Endothelial cell of umbilical vein (primary cell): ENCODE data around the gene ZNF385B. TPM values are rescaled to one million over a fixed set of nuclear protein-coding genes. Genes with fewer than 3 reads are reported as not detected.

Experiments used
- BruUV-seq: library from RNA; stranded (reverse); fragments of 400-500 nt; replicated peaks from 2 replicates; lab custom pipeline; 2021; lab: Mats Ljungman, UMichigan
- CTCF ChIA-PET: fragments of 300-600, 350-600 bp; sonication (Branson Sonifier 250); formaldehyde crosslinking; loops from one replicate; lab custom pipeline; 2021; ENCODE audit warnings: antibody characterized with exemption, inconsistent platforms; lab: Charles Lee
- POLR2A ChIA-PET: fragments of 300-600, 350-600 bp; sonication (Branson Sonifier 250); formaldehyde crosslinking; loops from one replicate; lab custom pipeline; 2021; ENCODE audit warnings: antibody characterized with exemption, inconsistent platforms; lab: Charles Lee
- DNase-seq: peaks from one replicate; pipeline ENCODE4 v3.0.0-alpha.2; 2011; ENCODE audit warnings: low read depth, low spot score
- FAIRE-seq: peaks from 2 replicates; lab custom pipeline; 2011; peaks lifted over from hg19 to GRCh38; lab: Jason Lieb, UNC
- H2AFZ ChIP-seq: 2 replicates; pipeline ENCODE4 v1.6.0; 2012; ENCODE audit warnings: low read depth, low read length, control low read depth, inconsistent platforms
- H3K27ac ChIP-seq: 2 replicates; pipeline ENCODE4 v1.5.1; 2011; ENCODE audit warnings: low read depth, mild to moderate bottlenecking, control low read depth, low read length, moderate library complexity; ENCODE audit not compliant: insufficient read depth
- H3K27me3 ChIP-seq, 2 experiments: 2 replicates each; pipeline versions ENCODE4 v1.6.0 to v1.6.1; 2011; ENCODE audit warnings: low read length in 2 of 2, mixed read lengths in 1 of 2; ENCODE audit not compliant: control insufficient read depth in 2 of 2, insufficient read depth in 2 of 2
- H3K36me3 ChIP-seq, 2 experiments: 2 replicates in 1 of 2; 3 replicates in 1 of 2; pipeline ENCODE4 v1.5.1; 2011; ENCODE audit warnings: low read length in 2 of 2, mild to moderate bottlenecking in 1 of 2, moderate library complexity in 1 of 2; ENCODE audit not compliant: control insufficient read depth in 2 of 2, insufficient read depth in 2 of 2; ENCODE audit errors: extremely low read depth in 1 of 2
- H3K4me1 ChIP-seq: 3 replicates; pipeline ENCODE4 v1.5.1; 2011; ENCODE audit warnings: mild to moderate bottlenecking, low read length; ENCODE audit not compliant: control insufficient read depth, insufficient read depth; ENCODE audit errors: extremely low read depth
- H3K4me2 ChIP-seq: 2 replicates; pipeline ENCODE4 v1.6.1; 2011; ENCODE audit warnings: low read length, control low read depth, mixed read lengths; ENCODE audit not compliant: insufficient read depth
- H3K4me3 ChIP-seq, 3 experiments: fragments of 200-600 bp in 1 of 3; sonication (generic), shearing (Covaris generic) in 1 of 3; replicated peaks in 1 of 3; 2 replicates each; pipeline ENCODE4 v1.5.1; 2011 to 2016; ENCODE audit warnings: control low read depth in 3 of 3, low read length in 3 of 3, mild to moderate bottlenecking in 2 of 3, inconsistent platforms in 1 of 3, low read depth in 1 of 3, moderate library complexity in 1 of 3; ENCODE audit not compliant: insufficient read depth in 1 of 3
- H3K79me2 ChIP-seq: 2 replicates; pipeline ENCODE4 v1.6.0; 2012; ENCODE audit warnings: low read length, inconsistent platforms; ENCODE audit not compliant: control insufficient read depth, insufficient read depth
- H3K9ac ChIP-seq: replicated peaks from 2 replicates; pipeline ENCODE3; 2011; ENCODE audit warnings: low read length, control low read depth; ENCODE audit not compliant: insufficient read depth; ENCODE audit errors: extremely low read depth
- H3K9me1 ChIP-seq: replicated peaks from 3 replicates; pipeline ENCODE4 v1.6.0; 2011; ENCODE audit warnings: mild to moderate bottlenecking, low read length; ENCODE audit not compliant: control insufficient read depth, insufficient read depth; ENCODE audit errors: extremely low read depth
- H3K9me3 ChIP-seq: replicated peaks from 2 replicates; pipeline ENCODE4 v1.5.1; 2012; ENCODE audit warnings: low read length, inconsistent platforms; ENCODE audit not compliant: control insufficient read depth, insufficient read depth
- H4K20me1 ChIP-seq: replicated peaks from 2 replicates; pipeline ENCODE3; 2011; ENCODE audit warnings: mild to moderate bottlenecking, low read length; ENCODE audit not compliant: control insufficient read depth, insufficient read depth; ENCODE audit errors: extremely low read depth
- CTCF ChIP-seq, 2 donors: IDR thresholded peaks; 1 replicate in 1 of 2; 2 replicates in 1 of 2; pipeline ENCODE4 v1.5.1; 2011; ENCODE audit warnings: low read length in 2 of 2, mild to moderate bottlenecking in 2 of 2, moderate library complexity in 2 of 2, control low read depth in 1 of 2, inconsistent platforms in 1 of 2, low read depth in 1 of 2; ENCODE audit not compliant: insufficient read depth in 1 of 2; ENCODE audit errors: extremely low read depth in 1 of 2
- EZH2 ChIP-seq: IDR thresholded peaks from 2 replicates; pipeline ENCODE4 v1.6.1; 2012; ENCODE audit warnings: borderline replicate concordance, low read depth, mild to moderate bottlenecking, moderate library complexity, low read length, inconsistent platforms; ENCODE audit not compliant: severe bottlenecking
- GATA2 ChIP-seq: IDR thresholded peaks from 2 replicates; pipeline ENCODE4 v1.7.0; 2011; ENCODE audit warnings: low read depth, mild to moderate bottlenecking, moderate library complexity, mixed read lengths, low read length; ENCODE audit not compliant: insufficient read length, insufficient read depth
- JUN ChIP-seq: IDR thresholded peaks from 2 replicates; pipeline ENCODE4 v1.6.1; 2011; ENCODE audit warnings: borderline replicate concordance, low read depth; ENCODE audit not compliant: insufficient read length, insufficient read depth
- MYC ChIP-seq: IDR thresholded peaks from one replicate; pipeline ENCODE4 v1.6.1; 2011; ENCODE audit warnings: mild to moderate bottlenecking, low read depth, low read length
- POLR2A ChIP-seq: IDR thresholded peaks from 2 replicates; pipeline ENCODE4 v1.6.1; 2012; ENCODE audit warnings: low read depth, mild to moderate bottlenecking, control low read depth, low read length
- POLR2AphosphoS5 ChIP-seq: IDR thresholded peaks from 2 replicates; pipeline ENCODE4 v1.6.1; 2012; ENCODE audit warnings: low read depth, mild to moderate bottlenecking, control low read depth, low read length, moderate library complexity; ENCODE audit not compliant: insufficient read depth
- dilution Hi-C: fragments of 300-500 bp; cut with MboI; formaldehyde crosslinking; loops from one replicate; pipeline ENCODE4 v1.15.0; 2019; ENCODE audit warnings: low sequenced_read_pairs; ENCODE audit not compliant: extremely low pct_ligation_motif_present
- intact Hi-C: fragments of 100-400 bp; cut with micrococcal nuclease; formaldehyde crosslinking; loops from one replicate; pipeline ENCODE4 v1.10.0; 2022
- polyA plus RNA-seq, 4 experiments: library from polyadenylated mRNA; depleted of rRNA in 3 of 4; stranded (reverse) in 3 of 4; unstranded in 1 of 4; fragments of >200 nt; gene quantifications; 2 replicates each; pipeline versions ENCODE4 v1.2.1 to v1.2.3, GENCODE V29; 2011 to 2012; ENCODE audit warnings: missing spikeins in 1 of 4
- total RNA-seq: library from RNA; stranded (reverse); gene quantifications from 2 replicates; pipeline ENCODE4 v1.2.3, GENCODE V29; 2021

ZNF385B gene
- total and polyA plus RNA-seq, 2 donors (not counting 3 experiments of a cell fraction or from before 2014, with no cell fraction given): not detected

- intact Hi-C loops: no loop called here
- H3K4me1 ChIP-seq: no peaks in the 10 kb centered on the region
- H3K9me3 ChIP-seq: no peaks in the 10 kb centered on the region
- H3K4me2 ChIP-seq: no peak overlapping the region
- CTCF ChIA-PET: no interaction called here
- H3K79me2 ChIP-seq: no peaks in the 10 kb centered on the region
- FAIRE-seq: no peak
- H3K9ac ChIP-seq: no peak overlapping the region
- POLR2A ChIA-PET: no interaction called here
- dilution Hi-C loops: no loop called here
- no peak for DNase-seq
- no peak overlapping the region for H3K27ac ChIP-seq
- H2AFZ ChIP-seq: no peak overlapping the region
- no peaks in the 10 kb centered on the region for H3K27me3 ChIP-seq
- no peaks in the 10 kb centered on the region for H3K36me3 ChIP-seq
- no TSS peak for BruUV-seq
- H4K20me1 ChIP-seq: no peaks in the 10 kb centered on the region
- TF ChIP-seq POLR2AphosphoS5 (no peak), POLR2A (no peak), GATA2 (no peak), CTCF (IDR thresholded peaks at IDR 0.05; ENCODE audit: extremely low read depth in 1 of 2, insufficient read depth in 1 of 2, low read depth in 1 of 2, low read length in 2 of 2) (no peak), EZH2 (no peak), JUN (no peak), MYC (no peak)
- no peaks in the 10 kb centered on the region for H3K9me1 ChIP-seq
- no peak overlapping the region for H3K4me3 ChIP-seq
Measured at GRCh38 chr2:179536185-179536584, 325.2 kb downstream of the ZNF385B start.
